Measurements from ENCODE around the gene STAT5B. TPM values are rescaled to one million over a fixed set of nuclear protein-coding genes. Genes with fewer than 3 reads are reported as not detected.
A peak's percentile ranks its signal among the peaks of the same experiment; 100 is the strongest.

Gene STAT5B
- total and polyA plus RNA-seq, 9 of the 15 experiments (the other 6 are each of a cell fraction or from before 2014, with no cell fraction given): 20.8 to 176 (median 92.4) TPM

GRCh38 chr17:42287305-42287976 lies 11.2 kb upstream of the STAT5B start (continued):
- peak; percentile 36; the same call in 1 of the 2 replicates for TF ChIP-seq EP400 (IDR thresholded peaks at IDR 0.05)
- no peak for TF ChIP-seq FOXP4 (CRISPR knock-in tag; IDR thresholded peaks at IDR 0.05; ENCODE audit: borderline replicate concordance)
- peak; percentile 78 for TF ChIP-seq NFRKB (IDR thresholded peaks at IDR 0.05; ENCODE audit: low read depth)
- TF ChIP-seq, protein P1, sequence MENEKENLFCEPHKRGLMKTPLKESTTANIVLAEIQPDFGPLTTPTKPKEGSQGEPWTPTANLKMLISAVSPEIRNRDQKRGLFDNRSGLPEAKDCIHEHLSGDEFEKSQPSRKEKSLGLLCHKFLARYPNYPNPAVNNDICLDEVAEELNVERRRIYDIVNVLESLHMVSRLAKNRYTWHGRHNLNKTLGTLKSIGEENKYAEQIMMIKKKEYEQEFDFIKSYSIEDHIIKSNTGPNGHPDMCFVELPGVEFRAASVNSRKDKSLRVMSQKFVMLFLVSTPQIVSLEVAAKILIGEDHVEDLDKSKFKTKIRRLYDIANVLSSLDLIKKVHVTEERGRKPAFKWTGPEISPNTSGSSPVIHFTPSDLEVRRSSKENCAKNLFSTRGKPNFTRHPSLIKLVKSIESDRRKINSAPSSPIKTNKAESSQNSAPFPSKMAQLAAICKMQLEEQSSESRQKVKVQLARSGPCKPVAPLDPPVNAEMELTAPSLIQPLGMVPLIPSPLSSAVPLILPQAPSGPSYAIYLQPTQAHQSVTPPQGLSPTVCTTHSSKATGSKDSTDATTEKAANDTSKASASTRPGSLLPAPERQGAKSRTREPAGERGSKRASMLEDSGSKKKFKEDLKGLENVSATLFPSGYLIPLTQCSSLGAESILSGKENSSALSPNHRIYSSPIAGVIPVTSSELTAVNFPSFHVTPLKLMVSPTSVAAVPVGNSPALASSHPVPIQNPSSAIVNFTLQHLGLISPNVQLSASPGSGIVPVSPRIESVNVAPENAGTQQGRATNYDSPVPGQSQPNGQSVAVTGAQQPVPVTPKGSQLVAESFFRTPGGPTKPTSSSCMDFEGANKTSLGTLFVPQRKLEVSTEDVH (IDR thresholded peaks at IDR 0.05; ENCODE audit: low read depth, partially characterized antibody): no peak
- no peak for TF ChIP-seq NCOR1 (IDR thresholded peaks at IDR 0.05)
- 0 out of 2 replicates have a peak, but pooled peaks have one; percentile 57 for TF ChIP-seq KLF6 (CRISPR knock-in tag; IDR thresholded peaks at IDR 0.05; ENCODE audit: borderline replicate concordance)
- no peak for TF ChIP-seq ZNF431 (CRISPR knock-in tag; IDR thresholded peaks at IDR 0.05)
- no peak for TF ChIP-seq SP1 (CRISPR knock-in tag; IDR thresholded peaks at IDR 0.05)
- TF ChIP-seq, protein P2, sequence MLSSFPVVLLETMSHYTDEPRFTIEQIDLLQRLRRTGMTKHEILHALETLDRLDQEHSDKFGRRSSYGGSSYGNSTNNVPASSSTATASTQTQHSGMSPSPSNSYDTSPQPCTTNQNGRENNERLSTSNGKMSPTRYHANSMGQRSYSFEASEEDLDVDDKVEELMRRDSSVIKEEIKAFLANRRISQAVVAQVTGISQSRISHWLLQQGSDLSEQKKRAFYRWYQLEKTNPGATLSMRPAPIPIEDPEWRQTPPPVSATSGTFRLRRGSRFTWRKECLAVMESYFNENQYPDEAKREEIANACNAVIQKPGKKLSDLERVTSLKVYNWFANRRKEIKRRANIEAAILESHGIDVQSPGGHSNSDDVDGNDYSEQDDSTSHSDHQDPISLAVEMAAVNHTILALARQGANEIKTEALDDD (IDR thresholded peaks at IDR 0.05): peak; percentile 56; the same call in 1 of the 2 replicates
- TF ChIP-seq SUPT5H (IDR thresholded peaks at IDR 0.05): 0 out of 2 replicates have a peak, but pooled peaks have one; percentile 33
- TF ChIP-seq, protein P3, sequence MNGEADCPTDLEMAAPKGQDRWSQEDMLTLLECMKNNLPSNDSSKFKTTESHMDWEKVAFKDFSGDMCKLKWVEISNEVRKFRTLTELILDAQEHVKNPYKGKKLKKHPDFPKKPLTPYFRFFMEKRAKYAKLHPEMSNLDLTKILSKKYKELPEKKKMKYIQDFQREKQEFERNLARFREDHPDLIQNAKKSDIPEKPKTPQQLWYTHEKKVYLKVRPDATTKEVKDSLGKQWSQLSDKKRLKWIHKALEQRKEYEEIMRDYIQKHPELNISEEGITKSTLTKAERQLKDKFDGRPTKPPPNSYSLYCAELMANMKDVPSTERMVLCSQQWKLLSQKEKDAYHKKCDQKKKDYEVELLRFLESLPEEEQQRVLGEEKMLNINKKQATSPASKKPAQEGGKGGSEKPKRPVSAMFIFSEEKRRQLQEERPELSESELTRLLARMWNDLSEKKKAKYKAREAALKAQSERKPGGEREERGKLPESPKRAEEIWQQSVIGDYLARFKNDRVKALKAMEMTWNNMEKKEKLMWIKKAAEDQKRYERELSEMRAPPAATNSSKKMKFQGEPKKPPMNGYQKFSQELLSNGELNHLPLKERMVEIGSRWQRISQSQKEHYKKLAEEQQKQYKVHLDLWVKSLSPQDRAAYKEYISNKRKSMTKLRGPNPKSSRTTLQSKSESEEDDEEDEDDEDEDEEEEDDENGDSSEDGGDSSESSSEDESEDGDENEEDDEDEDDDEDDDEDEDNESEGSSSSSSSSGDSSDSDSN (IDR thresholded peaks at IDR 0.05; ENCODE audit: borderline replicate concordance in 1 of 2, low read depth in 2 of 2, low read length in 2 of 2): no peak; a peak in 1 of 4 replicates

All from K562 (cell line).